NCI-H1930 (cell line): ENCODE data around the gene VANGL1.

Experiments
- DNase-seq, 2 experiments: peaks; one replicate each; lab custom pipeline; 2025; lab: John Stamatoyannopoulos, UW

The VANGL1 gene

DNA sequence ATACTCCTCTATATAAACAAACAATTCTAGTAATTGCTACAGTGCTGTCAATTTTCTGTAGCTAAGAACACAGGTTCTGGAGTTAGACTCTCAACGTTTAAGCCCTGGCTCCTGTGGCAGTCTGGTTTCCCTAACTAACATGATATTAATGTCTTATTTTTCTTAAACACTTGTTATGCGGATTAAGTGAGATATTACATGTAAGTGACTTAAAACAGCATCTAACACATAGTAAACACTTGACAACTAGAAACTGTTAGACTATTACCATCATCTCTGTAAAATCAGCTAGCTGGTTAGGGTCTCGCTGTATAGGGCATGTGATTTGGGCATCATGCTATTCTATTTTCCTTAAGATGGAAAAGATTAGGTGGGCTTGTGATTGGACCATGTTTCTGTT lies 2.3 kb downstream of the VANGL1 start:
- no peak for DNase-seq

DNA sequence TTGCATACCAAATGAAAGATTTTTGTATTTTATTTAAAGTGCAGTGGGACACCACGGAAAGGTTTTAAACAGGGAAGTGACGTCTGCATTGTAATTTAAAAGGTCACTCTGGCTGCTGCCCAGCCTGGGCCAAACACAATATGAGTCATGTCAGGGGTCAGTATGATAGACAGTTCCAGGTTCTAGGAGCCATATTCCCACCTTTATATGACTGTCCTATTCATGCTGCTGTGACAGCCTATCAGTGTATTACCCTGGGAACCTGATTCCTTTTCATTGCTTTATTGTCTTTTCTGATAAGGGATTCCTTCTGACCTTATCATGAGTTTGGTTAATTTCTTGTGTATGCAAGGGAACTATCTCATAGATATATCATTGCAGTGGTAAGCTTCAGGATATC lies 5.3 kb downstream of the VANGL1 start:
- no peak for DNase-seq

DNA sequence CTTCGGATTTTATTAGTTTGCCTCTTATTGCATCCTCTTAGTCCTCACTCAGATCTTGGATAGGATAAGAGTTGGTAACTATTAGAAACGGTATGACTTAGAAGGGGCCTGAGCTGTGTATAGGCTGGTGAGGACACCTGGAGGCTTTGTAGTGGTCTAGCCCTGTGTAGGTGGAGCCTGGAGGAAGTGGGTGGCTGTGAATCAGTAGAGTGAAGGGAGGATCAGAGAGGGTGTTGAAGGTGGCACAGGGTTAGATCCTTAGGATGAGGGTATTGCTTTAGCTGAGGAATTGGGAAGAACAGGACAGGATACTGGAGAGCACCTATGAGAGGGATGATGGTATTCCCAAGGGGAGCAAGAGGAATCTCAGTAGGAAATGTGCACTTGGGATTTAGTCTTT lies 5.7 kb downstream of the VANGL1 start:
- no peak for DNase-seq

DNA sequence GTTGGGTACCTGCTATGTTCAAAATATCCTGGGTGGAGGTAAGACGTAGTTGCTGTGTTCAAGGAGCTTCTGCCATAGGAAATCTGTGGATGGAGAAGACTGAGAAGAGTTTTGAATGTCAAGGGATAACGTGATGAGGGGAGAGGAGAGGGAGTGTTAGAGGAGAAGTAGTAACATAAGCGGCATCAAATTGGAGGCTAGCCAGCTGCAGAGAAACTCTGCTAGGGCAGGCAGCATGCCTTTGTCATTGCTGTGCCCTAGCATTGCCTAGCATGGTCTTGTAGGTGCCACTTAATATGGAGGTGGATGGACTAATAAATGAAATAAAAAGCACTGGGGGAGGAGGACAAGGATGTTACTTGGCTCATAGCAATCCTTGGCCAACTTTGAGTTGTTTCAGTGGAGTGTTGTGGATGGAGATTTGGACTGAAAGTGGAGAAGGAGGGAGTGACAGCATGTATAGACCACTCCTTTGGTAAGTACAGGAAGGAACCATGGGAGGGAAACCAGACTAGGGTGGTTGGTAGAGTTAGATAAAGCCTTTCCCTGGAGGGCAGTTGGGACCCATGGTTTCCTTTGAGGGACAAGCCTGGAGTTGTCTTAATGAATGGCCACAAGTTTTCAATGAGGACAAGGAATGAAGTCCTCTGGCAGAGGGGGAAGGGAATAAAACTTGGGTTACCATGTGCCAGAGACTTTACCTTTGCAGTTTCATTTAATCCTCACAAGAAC lies 6.3 kb downstream of the VANGL1 start:
- no peak for DNase-seq

DNA sequence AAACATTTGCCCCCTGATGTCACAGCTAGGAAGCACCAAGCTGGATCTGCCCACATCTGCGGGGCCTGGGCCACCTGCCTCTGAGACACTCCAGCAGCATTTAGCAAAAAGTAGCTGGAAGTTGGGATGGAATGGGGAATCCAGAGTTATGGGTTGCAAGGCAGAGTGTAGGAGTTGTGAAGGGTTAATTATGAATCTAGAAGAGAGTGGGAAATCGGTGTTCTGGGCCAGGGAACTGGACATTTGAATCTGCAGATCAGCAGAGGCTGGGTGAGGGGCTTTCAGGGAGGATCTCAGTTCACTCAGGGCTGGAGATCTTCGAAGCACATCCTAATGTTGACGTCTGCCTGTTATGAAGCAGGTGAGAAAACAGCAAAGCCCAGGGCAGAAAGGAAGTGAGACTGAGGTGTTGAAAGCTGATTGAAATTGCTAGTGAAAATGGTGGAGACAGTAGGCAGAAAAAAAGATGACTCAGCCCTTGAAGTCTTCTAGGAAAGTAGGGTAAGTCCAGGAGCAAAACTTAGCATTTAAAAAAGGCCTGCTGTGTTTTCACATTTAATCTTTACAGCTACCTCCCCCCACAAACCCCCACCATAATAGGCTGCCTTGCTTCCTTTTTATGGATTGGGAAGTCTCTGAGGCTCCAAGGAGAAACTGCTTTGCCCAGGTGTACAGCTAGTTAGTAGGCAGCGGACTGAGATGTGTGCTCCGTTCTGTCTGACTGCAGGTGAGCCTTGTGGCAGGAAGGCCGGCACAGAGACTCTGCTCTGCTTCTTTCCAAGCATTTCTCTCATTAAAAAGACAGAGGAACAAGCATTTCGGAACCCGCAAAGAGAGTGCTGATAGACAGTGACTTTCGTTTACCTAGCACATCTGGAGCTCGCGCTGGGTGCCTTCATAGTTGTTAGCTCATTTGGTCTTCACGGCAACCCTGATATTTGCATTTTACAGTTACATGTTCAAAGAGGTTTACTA lies 7.2 kb downstream of the VANGL1 start:
- DNase-seq, result no peak

DNA sequence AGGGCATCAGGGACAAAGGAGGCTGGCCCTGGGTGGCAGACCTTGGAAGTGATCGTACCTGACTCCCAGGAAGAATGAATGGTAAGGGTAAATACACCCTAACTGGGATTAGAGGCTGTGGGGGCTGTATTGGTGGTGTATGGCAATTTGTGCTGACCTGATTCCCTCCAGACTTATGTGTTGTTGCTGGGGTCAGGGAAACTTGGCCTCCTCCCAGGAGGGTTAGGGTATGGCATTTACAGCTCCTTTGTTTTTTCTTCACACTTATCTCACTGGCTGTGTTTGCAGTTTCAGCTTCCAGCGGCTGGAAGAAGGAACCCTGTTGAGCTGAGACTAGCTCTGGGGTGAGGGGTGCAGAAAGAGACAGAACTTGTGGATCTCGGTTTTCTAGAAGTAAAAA lies 8.2 kb downstream of the VANGL1 start:
- no peak for DNase-seq

DNA sequence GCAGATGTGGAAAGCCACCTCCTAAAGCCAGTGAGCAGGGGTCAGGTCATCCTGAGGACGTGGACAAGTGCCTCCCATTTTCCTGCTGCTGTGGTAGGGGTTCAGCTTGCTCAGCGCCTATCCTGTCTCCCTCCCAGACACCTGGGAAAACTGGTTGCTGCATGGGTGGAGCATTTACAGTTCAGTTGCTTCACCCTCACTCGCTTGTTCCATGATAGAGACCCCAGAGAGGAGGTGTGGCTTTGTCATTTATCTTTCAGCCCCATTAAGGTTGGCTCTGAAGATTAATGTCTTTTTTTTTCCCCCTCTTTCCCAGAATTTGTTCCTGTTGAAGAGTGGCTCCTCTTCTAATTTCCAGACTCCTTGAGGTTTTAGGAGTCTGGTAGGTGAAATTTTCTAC lies 9.2 kb downstream of the VANGL1 start:
- no peak for DNase-seq

DNA sequence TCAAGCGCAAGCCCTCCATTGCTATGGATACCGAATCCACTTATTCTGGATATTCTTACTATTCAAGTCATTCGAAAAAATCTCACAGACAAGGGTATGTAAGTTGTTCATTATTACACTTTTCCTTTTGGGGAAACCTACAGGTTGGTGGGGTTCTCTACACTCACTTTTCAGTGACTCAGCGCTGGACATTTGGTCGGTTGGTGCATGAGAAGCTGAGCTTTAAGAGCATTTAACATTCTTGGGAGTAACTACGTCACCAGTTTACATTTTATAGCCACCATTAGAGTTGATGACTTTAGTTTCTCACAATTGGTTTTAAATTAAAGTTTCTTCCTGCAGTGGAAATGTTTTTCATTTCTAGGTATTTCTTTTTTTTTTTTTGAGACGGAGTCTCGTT lies 9.6 kb downstream of the VANGL1 start:
- DNase-seq, result no peak

DNA sequence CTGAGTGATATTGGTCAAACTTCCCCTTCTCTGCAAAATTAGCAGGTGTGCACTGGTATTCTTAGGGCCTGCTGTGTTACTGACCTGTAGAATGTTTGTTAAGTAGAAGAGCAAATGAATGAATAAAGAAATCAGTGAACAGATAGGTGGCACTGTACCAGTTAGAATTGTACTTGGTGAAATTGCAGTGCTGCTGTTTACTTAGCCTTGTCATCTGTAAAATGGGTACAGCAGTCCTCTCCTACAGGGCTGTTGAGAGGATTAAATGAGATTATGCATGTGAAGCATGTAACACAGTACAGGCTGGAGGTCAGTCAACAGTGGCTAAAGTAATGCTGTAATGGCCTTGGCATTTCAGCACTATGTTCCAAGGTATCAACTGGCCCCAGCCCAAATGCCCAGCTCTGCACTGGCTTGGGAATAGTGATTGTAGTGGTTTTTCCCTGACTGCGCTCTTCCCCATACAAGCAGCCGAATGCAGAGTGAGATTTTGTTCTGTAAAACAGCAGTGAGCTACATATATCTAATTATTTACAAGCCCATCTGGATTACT lies 10.5 kb downstream of the VANGL1 start:
- no peak for DNase-seq

DNA sequence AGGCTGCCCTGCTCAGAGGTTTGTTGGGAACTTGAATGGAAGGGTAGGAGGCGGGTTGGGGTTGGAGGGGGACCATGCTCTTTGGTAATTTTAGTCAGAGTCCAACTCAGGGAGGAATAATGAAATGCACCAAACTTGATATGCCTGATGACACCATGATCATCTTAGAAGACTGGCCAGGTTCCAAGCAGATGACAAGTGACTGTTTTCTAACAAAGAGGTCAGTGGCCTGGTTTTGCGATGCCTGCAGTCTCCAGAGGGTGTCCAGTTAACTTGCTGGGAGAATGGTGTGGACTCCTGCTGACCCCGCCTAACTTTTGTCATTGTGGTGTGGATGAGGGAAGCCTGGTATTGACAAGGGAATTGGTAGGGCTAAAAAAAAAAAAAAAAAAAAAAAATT lies 12.4 kb downstream of the VANGL1 start:
- DNase-seq, result no peak

DNA sequence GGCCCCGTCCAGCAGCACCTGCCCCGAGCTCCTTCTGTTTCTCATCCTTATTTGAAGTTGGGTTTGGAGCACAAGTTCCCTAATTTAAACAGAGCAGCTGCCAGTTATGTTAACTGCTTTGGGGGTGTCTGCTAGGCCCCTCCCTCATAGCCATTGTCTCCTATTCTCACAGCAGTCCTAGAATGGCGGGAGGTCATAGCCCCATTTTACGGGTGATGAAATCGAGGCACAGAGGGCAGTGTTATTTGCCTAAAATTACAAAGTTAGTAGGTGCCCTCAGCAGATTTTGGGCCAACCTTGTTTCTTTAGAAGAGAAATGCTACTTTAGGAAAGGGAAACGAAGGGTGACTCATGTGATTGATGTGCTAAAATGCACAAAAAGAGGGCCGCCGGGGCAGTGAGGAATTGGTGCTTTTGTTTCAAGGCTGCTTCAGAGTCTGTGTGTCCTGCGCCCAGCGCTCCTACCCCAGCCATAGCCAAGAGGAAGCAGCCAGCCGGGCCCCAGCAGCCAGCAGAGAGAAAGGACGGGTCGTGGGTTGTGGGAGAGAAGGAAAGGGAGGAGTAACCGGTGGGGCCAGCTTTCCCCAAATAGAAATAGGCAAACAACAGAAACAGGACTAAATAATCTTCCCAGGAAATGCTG lies 13.0 kb downstream of the VANGL1 start:
- DNase-seq, result no peak

DNA sequence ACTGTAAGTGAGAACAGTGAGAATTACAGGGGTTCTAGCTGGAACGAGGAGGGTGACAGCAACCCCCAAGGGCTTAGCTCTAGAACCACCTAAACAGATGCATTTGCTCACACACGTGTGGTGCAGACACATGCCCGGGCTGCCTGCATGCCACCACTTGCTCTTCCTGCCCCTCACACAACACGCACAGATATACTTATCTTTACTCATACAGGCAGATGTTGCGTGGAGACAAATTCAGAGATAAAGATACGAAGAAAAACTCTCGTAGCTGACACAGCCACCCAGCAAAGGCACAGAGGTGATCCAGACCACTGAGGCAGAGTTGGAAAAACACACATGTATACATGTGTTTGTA lies 13.5 kb downstream of the VANGL1 start:
- no peak for DNase-seq

DNA sequence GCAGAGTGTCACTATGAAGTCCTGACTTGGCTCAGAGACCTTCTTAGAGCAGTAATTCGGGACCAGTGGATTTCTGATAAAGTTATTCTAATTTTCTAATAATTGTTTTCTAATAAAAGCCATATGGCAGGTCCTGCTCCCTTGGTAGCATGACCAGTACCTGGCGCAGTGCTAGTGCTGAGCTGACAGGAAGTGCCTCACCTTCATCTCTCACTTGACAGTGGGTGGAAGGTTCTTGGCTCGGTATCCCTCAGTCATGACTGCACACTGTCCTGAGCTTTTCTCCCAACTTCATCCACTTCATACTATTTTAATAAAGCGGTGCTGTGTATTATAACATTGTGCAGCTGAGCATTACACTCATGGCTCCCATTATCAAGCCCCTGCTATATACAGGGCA lies 14.1 kb downstream of the VANGL1 start:
- no peak for DNase-seq

DNA sequence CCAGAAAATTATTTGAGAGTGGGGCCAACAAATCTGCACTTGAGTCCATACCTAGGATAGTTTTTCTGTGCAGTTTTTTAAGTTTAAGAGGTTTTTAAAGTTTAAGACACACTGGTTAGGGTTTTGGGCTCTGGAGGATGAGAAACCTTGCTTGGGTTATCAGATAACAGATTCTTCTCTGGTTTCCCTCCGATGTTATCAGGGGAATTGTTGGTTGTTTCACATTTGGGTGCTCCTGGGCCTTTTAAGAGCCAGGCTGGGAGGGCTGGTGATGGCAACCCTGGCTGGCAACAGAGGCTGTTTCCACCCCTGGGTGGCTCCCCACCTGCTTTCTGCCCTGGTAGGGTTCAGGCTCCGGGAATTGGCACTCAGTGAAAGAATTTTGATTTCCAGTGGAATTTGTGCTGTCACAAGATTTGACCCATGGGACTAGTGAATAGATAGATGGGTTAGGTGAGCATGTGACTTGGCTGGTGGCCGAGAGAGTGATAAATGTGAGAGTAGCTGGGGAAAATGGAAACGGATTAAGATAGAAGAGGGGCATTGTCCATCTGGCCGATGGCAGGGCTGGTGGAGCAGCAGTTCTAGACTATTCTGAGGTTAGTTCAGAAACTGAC lies 14.8 kb downstream of the VANGL1 start:
- DNase-seq, result no peak

DNA sequence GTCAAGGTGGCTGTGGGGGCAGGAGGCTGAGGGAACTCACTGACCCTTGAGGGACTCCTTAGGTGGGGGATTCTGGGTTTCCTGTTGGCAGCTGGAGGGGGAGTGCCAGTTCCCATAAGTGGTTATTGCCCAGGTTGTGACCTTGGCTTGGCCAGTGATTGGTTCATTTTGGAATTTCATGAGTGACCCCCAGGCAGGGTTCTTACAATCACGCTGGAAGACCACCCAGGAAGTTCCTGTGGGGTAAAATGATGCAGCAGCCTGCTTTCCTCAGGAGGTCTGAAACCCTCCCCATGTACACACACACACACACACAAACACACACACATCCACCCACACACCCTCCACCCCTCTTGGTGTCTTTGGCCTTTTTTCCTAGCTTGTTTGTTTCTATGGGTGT lies 16.9 kb downstream of the VANGL1 start:
- no peak for DNase-seq

DNA sequence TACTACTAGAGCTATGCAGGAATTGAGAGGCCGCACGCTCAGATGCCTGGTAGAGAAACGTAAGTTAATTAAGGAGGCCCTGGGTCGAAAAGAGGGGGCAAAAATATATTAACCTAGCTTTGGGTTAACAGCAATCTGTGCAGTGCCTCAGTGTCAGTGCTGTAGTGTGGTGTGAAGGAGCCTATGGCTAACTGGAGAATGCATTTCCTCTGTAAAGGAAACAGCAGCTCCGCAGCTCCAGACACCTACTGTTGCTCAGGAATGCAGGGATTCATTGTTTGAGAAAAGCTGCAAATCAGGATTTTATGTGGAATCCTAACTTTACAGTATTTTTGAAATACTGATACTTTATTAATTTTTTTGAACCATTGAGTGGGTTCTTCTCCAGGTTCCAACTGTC lies 18.4 kb downstream of the VANGL1 start:
- no peak for DNase-seq

DNA sequence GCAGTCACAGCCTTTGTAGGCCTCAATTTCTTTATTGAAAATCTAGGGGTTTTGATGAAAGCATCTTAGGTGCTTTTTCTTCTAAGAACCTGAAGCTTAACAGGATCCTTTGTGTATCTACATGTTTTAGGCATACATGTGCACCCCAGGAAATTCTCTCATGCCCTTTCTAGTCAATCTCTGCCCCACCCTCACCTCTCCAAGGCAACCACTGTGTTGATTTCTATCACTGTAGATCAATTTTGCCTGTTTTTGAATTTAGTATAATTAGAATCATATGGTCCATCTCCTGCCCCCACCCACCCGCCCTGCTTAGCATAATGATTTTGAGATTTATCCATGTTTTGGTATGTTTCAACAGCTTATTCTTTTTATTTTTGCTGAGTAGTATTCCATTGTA lies 19.4 kb downstream of the VANGL1 start:
- DNase-seq, result no peak

DNA sequence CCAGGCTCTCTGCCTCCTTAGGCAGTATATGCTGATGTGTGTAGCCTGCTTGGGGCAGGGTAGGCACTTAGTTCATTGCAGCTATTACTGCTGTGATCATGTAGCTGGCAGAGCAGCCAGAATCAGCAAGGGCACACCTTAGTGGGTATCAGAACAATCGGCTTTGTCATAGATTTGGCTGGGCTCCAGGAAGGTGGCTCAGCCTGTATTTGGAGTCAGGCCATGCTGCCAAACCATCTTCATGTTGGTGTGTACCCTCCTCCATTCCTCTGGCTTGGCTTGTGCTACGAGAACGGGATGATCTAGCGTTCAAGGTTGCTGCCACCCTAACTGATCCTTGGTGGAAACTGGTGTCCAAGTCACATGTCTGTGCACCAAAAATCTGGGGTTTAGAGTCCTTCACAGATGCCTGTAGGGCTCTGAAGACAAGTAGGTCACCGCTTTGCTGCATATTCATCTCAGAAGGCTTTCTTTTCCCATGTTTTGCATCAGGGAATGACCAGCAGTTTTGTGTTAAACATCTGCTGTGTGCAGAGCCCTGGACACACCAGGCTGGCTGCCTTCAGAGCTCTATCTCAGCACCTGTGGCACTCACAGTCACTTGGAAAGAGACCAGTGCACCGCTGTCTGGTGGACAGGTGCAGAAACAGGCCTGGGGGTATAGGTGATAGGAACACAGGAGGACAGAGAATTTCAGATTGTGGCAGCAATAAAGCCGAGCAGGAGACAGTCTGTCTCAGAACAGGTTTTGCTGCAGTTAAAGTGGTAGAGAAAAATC lies 23.7 kb downstream of the VANGL1 start:
- DNase-seq, result no peak

DNA sequence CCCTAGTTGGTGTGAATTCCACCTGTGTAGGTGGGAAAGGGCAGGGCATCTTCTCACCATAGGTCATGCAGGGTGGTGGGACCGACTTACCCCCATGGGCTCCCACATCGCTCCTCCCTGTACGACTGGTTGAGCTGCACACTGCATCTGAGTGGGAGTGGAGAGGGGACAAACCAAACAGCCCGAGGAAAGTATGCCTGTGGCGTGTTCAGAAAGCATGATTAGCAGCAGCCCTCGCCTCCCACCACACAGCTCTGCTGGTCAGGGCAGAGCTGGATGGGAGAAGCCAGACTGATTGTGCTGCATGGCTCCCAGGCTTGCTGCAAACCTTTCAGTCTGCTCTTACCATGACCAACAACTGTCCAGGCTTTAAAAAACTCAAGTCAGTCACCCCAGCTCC lies 24.4 kb downstream of the VANGL1 start:
- no peak for DNase-seq

DNA sequence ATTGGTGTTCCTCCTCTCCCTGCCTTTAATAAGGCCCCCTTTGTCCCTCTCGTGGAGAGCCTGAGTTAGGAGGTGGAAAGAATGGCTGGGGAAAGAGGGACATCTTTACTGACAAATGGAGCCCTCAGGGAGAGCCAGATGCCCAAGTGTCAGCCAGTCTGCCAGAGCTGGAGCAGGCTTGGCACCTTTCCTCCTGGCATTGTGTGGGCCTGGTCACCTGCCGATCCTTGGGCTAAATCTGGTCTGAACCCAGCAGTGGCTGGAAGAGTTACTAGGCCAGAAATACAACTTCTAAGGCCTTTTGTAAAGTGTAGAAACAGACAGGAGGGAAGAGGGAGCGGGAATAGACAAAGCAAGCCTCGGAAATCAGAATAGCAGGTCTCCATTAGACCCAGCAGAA lies 24.9 kb downstream of the VANGL1 start:
- DNase-seq, result no peak

DNA sequence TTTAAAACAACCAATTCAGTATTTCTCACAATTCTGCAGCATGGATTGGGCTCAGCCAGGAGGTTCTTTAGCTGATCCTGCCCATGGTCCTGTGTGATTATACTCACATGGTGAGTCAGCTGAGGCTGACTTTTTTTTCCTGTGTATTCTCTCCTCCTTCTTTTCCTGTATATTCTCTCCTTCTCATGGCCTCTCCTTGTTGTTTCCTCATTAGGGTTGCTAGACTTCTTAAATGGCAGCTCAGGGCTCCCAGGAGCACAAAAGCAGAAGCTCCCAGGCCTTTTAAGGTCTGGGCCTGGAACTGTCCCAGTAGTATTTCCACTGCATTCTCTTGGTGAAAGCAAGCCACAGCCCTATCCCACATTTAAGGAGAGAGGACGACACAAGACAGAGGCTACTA lies 26.8 kb downstream of the VANGL1 start:
- no peak for DNase-seq
